ENCODE results near the gene BATF. TPM values are rescaled to one million over a fixed set of nuclear protein-coding genes. Genes with fewer than 3 reads are reported as not detected.

Gene BATF
- total RNA-seq, 1 donor from 2014 or later, result 3.6 TPM

- DNase-seq (ENCODE audit: low read depth in 2 of 2), result no peak
These were observed 23.0 kb upstream of the BATF start for GRCh38 chr14:75499084-75499875.

- no peak for DNase-seq (ENCODE audit: low read depth in 2 of 2)
These were observed 21.2 kb upstream of the BATF start for GRCh38 chr14:75501080-75501479.

DNA sequence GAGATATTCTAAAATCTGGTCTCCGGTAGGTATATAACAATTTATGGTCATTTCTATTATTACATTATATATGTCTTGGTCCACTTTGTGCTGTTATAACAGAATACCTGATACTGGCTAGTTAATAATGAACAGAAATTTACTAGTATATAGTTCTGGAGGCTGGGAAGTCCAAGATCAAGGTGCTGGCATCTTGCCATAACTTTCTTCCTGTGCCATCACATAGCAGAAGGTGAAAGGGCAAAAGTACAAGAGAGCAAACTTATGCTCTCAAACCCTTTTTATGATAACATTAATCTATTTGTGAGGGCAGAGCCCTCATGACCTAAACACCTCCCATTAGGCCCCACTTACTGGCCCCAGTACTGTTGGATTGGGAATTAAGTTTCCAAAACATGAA, 17.9 kb upstream of the BATF start:
- no peak for DNase-seq (ENCODE audit: low read depth in 2 of 2)

GRCh38 chr14:75506930-75507329, 15.3 kb upstream of the BATF start:
- no peak for DNase-seq (ENCODE audit: low read depth in 2 of 2)

GRCh38 chr14:75510547-75510946, 11.7 kb upstream of the BATF start:
- no peak for DNase-seq (ENCODE audit: low read depth in 2 of 2)

DNA sequence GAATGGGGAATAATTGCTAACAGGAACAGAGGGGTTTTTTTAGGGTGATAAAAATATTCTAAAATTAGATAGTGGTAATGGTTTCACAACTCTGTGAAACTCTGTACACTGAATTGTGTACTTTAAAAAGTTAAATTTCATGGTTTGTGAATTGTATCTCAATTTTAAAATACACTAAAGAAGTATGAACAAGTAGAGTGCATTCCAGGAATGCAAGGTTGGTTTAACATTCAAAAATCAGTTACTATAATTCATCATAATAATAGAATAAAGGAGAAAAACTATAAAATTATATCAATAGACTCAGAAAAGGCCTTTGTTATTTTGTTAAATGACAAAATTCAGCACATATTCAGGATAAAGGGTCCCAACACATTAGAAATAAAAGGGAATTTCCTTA, 11.1 kb upstream of the BATF start:
- DNase-seq (ENCODE audit: low read depth in 2 of 2), result no peak

DNA sequence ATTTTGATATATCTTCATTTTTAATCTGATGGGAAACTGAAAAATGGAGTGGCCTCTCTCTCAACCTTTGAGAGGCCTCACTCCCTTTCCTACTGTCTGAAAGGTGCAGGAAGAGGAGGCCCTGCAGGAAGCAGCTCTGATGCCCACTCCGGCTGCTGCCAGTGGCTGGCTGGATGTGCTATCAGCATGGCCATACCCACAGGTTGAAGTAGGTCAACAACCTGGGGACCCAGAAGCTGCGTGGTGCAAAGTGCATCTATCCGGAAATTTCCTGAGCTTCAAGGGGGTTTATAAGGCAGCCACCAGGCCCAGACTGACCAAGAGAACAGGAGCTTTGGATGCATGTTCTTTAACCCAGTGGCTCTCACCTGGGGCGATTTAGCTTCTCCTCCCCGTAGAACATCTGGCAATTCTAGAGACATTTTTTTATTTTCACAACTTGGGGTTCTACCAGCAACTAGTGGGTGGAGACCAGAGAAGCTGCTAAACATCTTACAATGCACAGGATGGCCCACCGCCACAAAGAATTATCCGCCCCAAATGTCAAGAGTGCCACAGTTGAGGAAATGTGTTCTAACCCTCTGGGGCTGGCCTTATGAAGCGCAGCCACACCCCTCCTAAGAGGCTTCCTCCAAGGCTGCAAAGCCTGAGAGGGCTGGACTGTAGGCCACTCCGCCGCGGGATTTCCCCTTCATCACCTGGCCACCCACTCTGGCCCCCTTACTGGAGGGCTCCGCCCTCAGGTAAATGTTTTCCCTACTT, 8.2 kb upstream of the BATF start:
- DNase-seq (ENCODE audit: low read depth in 2 of 2), result no peak

GRCh38 chr14:75514673-75515628, 7.3 kb upstream of the BATF start:
- peak in 1 of 2 donors; percentile 31 for DNase-seq (ENCODE audit: low read depth in 2 of 2)

DNA sequence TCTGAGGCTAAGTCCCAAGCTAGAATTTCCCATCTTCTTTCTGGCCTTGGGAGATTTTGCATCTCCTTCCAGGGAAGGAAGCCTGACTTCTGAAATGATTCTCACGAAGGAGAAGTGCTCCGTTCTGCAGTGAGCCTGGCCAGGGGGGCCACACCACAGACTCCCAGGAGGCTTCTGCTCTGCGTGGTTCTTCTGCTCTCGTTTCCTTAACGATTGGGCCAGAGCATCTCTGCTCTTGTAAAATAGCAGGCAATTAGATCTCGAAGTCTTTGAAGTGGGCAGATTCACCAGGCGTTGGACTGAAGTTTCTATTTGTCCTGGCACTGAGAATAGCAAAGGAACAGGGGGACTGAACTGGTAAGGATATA, 6.7 kb upstream of the BATF start:
- no peak for DNase-seq (ENCODE audit: low read depth in 2 of 2)

GRCh38 chr14:75518625-75519024, 3.6 kb upstream of the BATF start:
- peak; percentile 52 to 56 for DNase-seq (ENCODE audit: low read depth in 2 of 2)

- no peak for DNase-seq (ENCODE audit: low read depth in 2 of 2)
These were observed 2.9 kb upstream of the BATF start for GRCh38 chr14:75519394-75519793.

- DNase-seq (ENCODE audit: low read depth in 2 of 2), result peak in 1 of 2 donors; percentile 12
These were observed 2.2 kb upstream of the BATF start for GRCh38 chr14:75519826-75520728.

GRCh38 chr14:75520852-75521251, 1.4 kb upstream of the BATF start:
- no peak for DNase-seq (ENCODE audit: low read depth in 2 of 2)

- no peak for DNase-seq (ENCODE audit: low read depth in 2 of 2)
These were observed 662 bp upstream of the BATF start for GRCh38 chr14:75521415-75522199.

DNA sequence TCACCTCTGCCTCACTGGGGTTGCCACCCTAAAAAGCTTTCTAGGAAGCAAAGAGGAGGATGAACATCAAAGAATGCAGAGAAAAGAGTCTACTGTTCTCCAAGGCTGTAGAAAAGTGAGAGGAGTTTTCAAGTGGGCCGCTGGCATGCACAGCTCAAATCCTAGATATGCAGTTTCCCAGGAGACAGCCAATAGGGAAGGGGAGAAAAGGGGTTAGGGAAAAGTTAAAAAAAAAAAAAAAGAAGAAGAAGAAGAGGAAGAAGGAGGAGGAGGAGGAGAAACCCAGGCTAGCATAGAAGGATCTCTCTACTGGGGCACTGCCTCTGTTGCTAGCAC, 682 bp downstream of the BATF start:
- DNase-seq (ENCODE audit: low read depth in 2 of 2), result no peak

GRCh38 chr14:75523771-75524171, 1.5 kb downstream of the BATF start:
- peak; percentile 74 to 86 for DNase-seq (ENCODE audit: low read depth in 2 of 2)

DNA sequence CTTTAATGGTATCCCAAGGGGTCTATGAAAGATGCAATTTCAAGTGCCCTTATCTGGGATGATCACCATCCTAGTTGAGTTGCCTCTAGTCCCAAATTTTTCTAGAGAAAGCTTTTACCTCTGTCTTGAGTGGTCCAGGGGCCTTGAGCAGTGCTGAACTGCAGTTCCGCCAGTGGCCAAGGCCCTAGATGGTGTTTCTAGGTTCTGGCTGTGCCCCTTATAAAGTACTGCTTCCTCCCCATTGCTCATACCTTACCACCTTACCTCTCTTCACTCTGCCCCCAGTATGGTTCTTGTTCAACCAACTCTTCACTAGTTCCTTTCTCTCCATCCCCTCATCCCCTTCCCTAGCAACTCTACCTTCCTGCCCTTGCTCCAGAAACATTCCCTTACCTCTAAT, 3.7 kb downstream of the BATF start:
- DNase-seq (ENCODE audit: low read depth in 2 of 2), result no peak

DNA sequence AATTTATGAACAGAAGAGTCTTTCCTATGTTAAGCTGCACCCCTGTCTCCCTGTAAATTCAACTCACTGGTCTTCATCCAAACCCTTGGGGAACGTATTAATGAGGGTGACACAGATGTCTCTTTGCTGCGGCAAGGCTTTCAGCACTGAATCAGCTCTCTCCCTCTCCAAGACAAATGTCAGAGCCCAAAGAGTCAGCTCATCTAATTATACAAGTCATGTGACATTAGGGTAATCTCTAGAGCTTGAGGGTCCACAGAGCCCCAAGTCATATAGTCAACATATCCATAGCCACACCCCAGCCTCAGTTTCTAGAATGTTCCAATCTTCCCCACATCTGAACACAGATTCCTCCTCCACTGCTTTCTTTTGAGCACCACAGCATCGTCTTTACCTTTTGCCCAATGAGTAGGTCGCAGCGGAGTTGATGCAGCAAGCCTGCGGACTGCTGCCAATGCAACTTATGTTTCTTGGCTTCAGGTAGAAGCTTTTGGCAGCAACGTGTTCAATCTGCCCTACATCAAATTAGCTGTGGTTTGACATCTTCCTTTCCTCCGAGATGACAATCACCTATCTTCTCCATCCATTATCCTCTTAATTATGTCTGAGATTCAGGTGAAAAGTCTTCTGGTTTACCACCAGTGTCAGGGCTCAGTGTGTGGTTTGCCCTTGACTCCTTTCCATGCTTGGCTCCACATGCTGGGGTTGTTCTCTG, 5.3 kb downstream of the BATF start:
- DNase-seq (ENCODE audit: low read depth in 2 of 2), result no peak

GRCh38 chr14:75531256-75531655, 9.0 kb downstream of the BATF start:
- DNase-seq (ENCODE audit: low read depth in 2 of 2), result no peak

Measured in lung microvascular endothelial cell (primary cell).